Ishikawa (cell line): ENCODE results near the gene MFN2.

Source experiments
- CEBPB ChIP-seq: IDR thresholded peaks from 2 replicates; pipeline ENCODE4 v1.6.1; 2012
- CREB1 ChIP-seq: IDR thresholded peaks from 2 replicates; pipeline ENCODE4 v1.6.1; 2012; ENCODE audit warnings: low read depth
- EGR1 ChIP-seq: IDR thresholded peaks from 2 replicates; pipeline ENCODE4 v1.6.1; 2012
- EP300 ChIP-seq: IDR thresholded peaks from 2 replicates; pipeline ENCODE4 v1.6.1; 2012; ENCODE audit warnings: borderline replicate concordance
- FOXM1 ChIP-seq: IDR thresholded peaks from 2 replicates; pipeline ENCODE4 v1.6.1; 2012; ENCODE audit warnings: low read depth, borderline replicate concordance
- MAX ChIP-seq: IDR thresholded peaks from 2 replicates; pipeline ENCODE4 v1.6.1; 2012
- NFIC ChIP-seq: IDR thresholded peaks from 2 replicates; pipeline ENCODE4 v1.6.1; 2012
- RAD21 ChIP-seq: IDR thresholded peaks from 2 replicates; pipeline ENCODE4 v1.6.1; 2012; ENCODE audit warnings: low read depth
- REST ChIP-seq: IDR thresholded peaks from 2 replicates; pipeline ENCODE4 v1.6.1; 2012; ENCODE audit warnings: low read depth, mild to moderate bottlenecking
- TAF1 ChIP-seq: IDR thresholded peaks from 2 replicates; pipeline ENCODE4 v1.6.1; 2012; ENCODE audit warnings: low read depth, mild to moderate bottlenecking
- TCF12 ChIP-seq: IDR thresholded peaks from 2 replicates; pipeline ENCODE4 v1.6.1; 2012; ENCODE audit warnings: low read depth
- TEAD4 ChIP-seq: IDR thresholded peaks from 2 replicates; pipeline ENCODE4 v1.6.1; 2012
- YY1 ChIP-seq: IDR thresholded peaks from 2 replicates; pipeline ENCODE4 v1.6.1; 2012; ENCODE audit warnings: low read depth
- ZBTB7A ChIP-seq: IDR thresholded peaks from 2 replicates; pipeline ENCODE4 v1.6.1; 2012; ENCODE audit warnings: low read depth
- TF ChIP-seq, protein P1 (sequence below): IDR thresholded peaks from 2 replicates; pipeline ENCODE4 v1.6.1; 2012

The MFN2 gene

GRCh38 chr1:12049616-12050015, 69.4 kb downstream of the MFN2 start:
- no peak for TF ChIP-seq MAX
- TF ChIP-seq NFIC: no peak
- no peak for TF ChIP-seq TEAD4
- TF ChIP-seq TCF12: no peak
- TF ChIP-seq CEBPB: no peak
- no peak for TF ChIP-seq TAF1
- no peak for TF ChIP-seq YY1
- no peak for TF ChIP-seq RAD21
- TF ChIP-seq EP300: no peak
- no peak for TF ChIP-seq CREB1
- TF ChIP-seq, protein P1, sequence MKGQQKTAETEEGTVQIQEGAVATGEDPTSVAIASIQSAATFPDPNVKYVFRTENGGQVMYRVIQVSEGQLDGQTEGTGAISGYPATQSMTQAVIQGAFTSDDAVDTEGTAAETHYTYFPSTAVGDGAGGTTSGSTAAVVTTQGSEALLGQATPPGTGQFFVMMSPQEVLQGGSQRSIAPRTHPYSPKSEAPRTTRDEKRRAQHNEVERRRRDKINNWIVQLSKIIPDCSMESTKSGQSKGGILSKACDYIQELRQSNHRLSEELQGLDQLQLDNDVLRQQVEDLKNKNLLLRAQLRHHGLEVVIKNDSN: no peak
- TF ChIP-seq EGR1: no peak

GRCh38 chr1:12051361-12051760, 71.1 kb downstream of the MFN2 start:
- TF ChIP-seq FOXM1 (no peak), MAX (no peak), TAF1 (no peak), YY1 (no peak), CREB1 (no peak), EGR1 (no peak), ZBTB7A (no peak)
- TF ChIP-seq, protein P1: no peak

- TF ChIP-seq TAF1: no peak
- no peak for TF ChIP-seq EGR1
- TF ChIP-seq CREB1: no peak
- no peak for TF ChIP-seq CEBPB
- TF ChIP-seq FOXM1: no peak
- no peak for TF ChIP-seq EP300
Measured at GRCh38 chr1:12052008-12052573, 71.8 kb downstream of the MFN2 start.

- no peak for TF ChIP-seq TEAD4
- TF ChIP-seq ZBTB7A: no peak
- no peak for TF ChIP-seq EP300
- no peak for TF ChIP-seq RAD21
- no peak for TF ChIP-seq YY1
- no peak for TF ChIP-seq EGR1
- no peak for TF ChIP-seq MAX
- no peak for TF ChIP-seq CEBPB
- no peak for TF ChIP-seq CREB1
- no peak for TF ChIP-seq NFIC
- TF ChIP-seq REST: no peak
- no peak for TF ChIP-seq TAF1
- TF ChIP-seq, protein P1: no peak
- TF ChIP-seq TCF12: no peak
- TF ChIP-seq FOXM1: no peak
Measured at GRCh38 chr1:12052997-12053686, 72.9 kb downstream of the MFN2 start.

DNA sequence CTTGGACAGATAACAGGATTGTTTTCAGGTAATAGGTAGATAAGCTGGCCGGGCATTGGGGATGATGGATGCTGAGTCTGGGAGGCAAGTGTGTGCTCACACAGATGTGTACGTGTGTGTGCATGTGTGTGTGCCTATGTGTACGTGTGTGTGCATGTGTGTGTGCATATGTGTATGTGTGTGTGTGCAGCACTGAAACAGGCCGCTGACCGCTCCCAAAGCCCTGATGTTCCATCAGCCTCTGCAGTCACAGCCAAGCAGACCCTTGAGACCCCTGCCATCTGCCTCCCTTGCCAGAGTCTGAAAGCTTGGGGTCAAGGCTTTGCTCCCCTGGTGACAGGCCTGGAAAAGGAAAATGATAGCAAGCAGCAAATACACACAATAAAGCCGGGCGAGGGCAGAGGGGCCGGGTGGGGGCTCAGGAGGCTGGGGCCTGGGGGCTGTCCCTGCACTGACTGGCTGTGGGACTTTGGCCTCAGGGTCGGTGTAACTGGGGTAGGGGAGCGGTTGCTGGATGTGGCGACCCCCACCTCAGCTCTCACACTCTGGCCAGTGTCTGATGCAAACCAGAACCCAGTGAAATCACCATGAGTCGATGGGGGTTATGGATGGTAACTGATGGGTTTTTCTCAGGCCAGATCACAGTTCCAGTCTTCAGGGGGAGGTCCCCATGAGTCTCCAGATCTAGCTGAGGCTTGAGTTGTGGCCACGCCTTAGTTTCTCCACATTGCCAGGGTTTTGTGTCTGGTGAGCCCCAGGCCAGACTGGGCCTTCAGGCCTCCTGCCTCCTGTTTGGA, 73.7 kb downstream of the MFN2 start:
- TF ChIP-seq YY1 (no peak), ZBTB7A (no peak), MAX (no peak), RAD21 (no peak), TAF1 (no peak), EP300 (no peak), EGR1 (no peak), REST (no peak), CREB1 (no peak), FOXM1 (no peak), NFIC (no peak)
- TF ChIP-seq, protein P1: no peak
